Measurements from ENCODE around the gene DPEP3.
"Not testable (repeated sequence)": the region's sequence is repeated elsewhere in the genome, so short reads cannot be mapped to it uniquely, and the experiment has no call there.

DPEP3 gene

DNA sequence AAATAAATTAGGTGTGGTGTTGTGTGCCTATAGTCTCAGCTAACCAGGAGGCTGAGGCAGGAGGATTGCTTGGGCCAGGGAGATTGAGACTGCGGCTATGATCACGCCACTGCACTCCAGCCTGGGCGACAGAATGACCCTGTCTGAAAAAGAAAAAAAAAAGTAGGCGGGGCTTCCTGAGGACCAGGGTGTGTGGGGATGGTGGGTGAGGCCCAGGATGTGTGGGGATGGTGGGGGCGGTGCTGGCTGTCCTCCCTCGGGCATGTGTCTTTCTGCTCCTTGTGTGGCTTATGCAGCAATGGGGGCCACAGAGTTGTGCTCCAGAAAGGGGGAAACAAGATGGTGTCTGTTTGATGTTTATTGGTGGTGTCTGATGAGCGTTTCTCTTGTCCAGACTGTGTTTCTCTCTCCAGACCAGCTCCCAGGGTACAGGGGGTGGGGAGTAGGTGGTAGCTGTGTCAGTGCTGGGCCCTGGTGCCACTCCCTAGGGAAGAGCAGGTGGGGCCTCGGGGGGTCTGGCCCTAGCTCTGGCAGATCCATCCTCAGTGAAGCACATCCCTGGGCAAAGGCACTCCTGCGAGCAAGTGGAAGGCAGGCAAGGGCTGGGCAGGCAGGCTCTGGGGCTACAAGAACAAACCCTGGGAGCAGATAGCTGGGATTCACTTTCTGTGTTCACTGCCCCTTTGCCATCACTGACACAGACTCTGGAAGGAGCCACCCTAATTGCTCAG, 38.7 kb downstream of the DPEP3 start:
- no CpG with 5 or more reads among the region's 9 CpGs for WGBS (ENCODE audit: extremely low coverage, insufficient coverage, low lambda C conversion rate)
- peaks cover 4% of the 10 kb centered on the region for H3K36me3 ChIP-seq (ENCODE audit: control insufficient read depth, insufficient read depth, low read length)

DNA sequence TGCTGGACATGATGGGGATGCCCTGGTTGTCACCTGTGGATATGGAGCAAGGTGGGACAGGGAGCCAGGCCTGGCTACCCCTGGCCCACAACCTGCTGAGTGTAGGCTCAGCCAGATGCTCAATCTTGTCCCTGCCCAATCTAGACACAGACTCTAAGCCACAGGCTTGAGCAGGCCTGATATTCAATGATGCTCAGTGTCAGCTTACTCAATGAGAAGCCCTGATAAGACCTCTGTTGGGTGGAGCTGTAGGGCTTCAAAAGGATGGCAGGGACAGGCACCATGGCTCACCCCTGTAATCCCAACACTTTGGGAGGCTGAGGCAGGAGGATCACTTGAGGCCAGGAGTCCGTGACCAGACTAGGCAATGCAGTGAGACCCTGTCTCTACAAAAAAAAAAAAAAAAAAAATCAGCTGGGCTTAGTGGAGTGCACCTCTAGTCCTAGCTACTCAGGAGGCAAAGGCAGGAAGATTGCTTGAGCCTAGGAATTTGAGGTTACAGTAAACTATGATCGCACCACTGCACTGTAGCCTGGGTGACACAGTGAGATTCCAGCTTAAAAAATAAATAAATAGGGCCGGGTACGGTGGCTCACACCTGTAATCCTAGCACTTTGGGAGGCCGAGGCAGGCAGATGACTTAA, 39.7 kb downstream of the DPEP3 start:
- H3K79me1 ChIP-seq (ENCODE audit: low read length): peaks cover 2% of the 10 kb centered on the region
- H3K9ac ChIP-seq (ENCODE audit: low read length): no peak overlapping the region
- H3K4ac ChIP-seq (ENCODE audit: low read depth, low read length): no peak overlapping the region
- H3K36me3 ChIP-seq (ENCODE audit: control insufficient read depth, insufficient read depth, low read length): peaks cover 3% of the 10 kb centered on the region
- WGBS (ENCODE audit: extremely low coverage, insufficient coverage, low lambda C conversion rate): no CpG with 5 or more reads among the region's 5 CpGs
- H4K8ac ChIP-seq (ENCODE audit: low read depth, low read length): no peak overlapping the region
- H3K27me3 ChIP-seq (ENCODE audit: insufficient read depth, low read length, poor library complexity): no peaks in the 10 kb centered on the region
- no peak overlapping the region for H2BK15ac ChIP-seq (replicated peaks; ENCODE audit: low read depth)
- no peak for DNase-seq
- no peak overlapping the region for H3K23ac ChIP-seq (ENCODE audit: low read length)
- no peaks in the 10 kb centered on the region for H3K79me2 ChIP-seq (ENCODE audit: control insufficient read depth, insufficient read depth, low read length)
- no peak overlapping the region for H3K56ac ChIP-seq (ENCODE audit: low read length)
- peaks cover 5% of the 10 kb centered on the region for H3K4me1 ChIP-seq (ENCODE audit: control insufficient read depth, low read depth, low read length)
- no peak overlapping the region for H3K4me3 ChIP-seq (ENCODE audit: low read length)
- H4K5ac ChIP-seq (ENCODE audit: low read length): no peak overlapping the region
- H2AK5ac ChIP-seq (ENCODE audit: low read length): no peak overlapping the region
- no peak overlapping the region for H3K4me2 ChIP-seq (ENCODE audit: low read length)
- H3K27ac ChIP-seq (ENCODE audit: low read depth, low read length): no peak overlapping the region
- no peak overlapping the region for H2BK5ac ChIP-seq (ENCODE audit: low read length)
- H2BK120ac ChIP-seq (ENCODE audit: low read depth, low read length): no peak overlapping the region
- H3K18ac ChIP-seq (ENCODE audit: low read length): no peak overlapping the region

More for the DNA sequence above, 38.7 kb downstream of the DPEP3 start:
- Histone ChIP-seq H3K27me3 (ENCODE audit: insufficient read depth, low read length, poor library complexity) (no peaks in the 10 kb centered on the region), H2AK5ac (ENCODE audit: low read length) (no peak overlapping the region), H4K8ac (ENCODE audit: low read depth, low read length) (no peak overlapping the region), H4K5ac (ENCODE audit: low read length) (no peak overlapping the region), H3K4me2 (ENCODE audit: low read length) (no peak overlapping the region), H3K79me1 (ENCODE audit: low read length) (peaks cover 2% of the 10 kb centered on the region), H2BK5ac (ENCODE audit: low read length) (no peak overlapping the region), H3K4ac (ENCODE audit: low read depth, low read length) (no peak overlapping the region), H3K23ac (ENCODE audit: low read length) (no peak overlapping the region), H3K18ac (ENCODE audit: low read length) (no peak overlapping the region), H3K4me3 (ENCODE audit: low read length) (no peak overlapping the region), H3K4me1 (ENCODE audit: control insufficient read depth, low read depth, low read length) (peaks cover 5% of the 10 kb centered on the region), H3K9ac (ENCODE audit: low read length) (no peak overlapping the region), H2BK15ac (replicated peaks; ENCODE audit: low read depth) (no peak overlapping the region), H3K27ac (ENCODE audit: low read depth, low read length) (no peak overlapping the region), H3K79me2 (ENCODE audit: control insufficient read depth, insufficient read depth, low read length) (no peaks in the 10 kb centered on the region), H3K56ac (ENCODE audit: low read length) (no peak overlapping the region), H2BK120ac (ENCODE audit: low read depth, low read length) (no peak overlapping the region)
- DNase-seq: no peak

DNA sequence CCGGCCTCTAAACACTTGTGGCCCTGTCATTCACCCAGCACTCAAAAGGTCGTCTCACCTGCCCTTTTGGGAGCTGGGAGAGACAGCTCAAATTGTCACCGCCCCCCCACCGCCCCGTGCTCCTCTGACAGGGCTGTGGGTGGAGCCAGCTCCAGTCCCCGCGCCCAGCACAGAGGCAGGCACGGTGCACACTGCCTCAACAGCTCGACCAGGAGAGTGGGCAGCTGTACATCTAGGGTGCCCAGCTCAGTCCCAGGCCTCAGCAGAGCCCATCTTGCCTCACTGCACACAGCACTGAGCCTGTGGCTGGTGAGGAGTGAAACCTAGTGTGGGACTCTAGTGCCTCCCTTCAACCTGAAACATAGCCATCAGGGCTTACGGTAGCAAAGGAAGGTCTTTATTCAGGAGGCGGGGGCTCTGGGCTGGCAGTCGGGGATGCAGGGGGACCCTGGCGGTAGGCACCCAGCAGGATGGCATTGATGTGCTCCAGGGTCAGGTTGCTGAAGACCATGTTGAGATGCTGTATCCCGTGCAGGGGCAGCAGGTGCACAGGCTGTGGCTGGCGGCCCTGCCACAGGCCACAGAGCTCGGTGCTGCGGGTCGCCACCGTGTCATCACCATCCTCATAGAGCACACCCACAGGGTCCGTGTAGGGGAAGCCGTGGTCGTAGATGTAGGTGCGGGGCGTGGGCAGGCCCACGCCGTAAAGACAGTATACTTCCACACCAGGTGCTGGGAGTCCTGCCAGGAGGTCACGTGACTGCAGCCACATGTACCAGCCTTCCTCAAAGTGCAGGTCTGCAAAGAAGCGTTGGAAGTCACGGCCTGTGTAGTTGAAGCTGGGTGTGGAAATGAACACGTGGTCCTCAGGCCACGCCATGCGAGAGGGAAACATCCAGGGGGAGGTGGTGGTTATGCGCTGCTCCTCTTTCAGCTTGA, 40.5 kb downstream of the DPEP3 start:
- Histone ChIP-seq H3K27me3 (ENCODE audit: insufficient read depth, low read length, poor library complexity) (no peaks in the 10 kb centered on the region), H3K79me2 (ENCODE audit: control insufficient read depth, insufficient read depth, low read length) (no peaks in the 10 kb centered on the region), H2BK120ac (ENCODE audit: low read depth, low read length) (no peak overlapping the region), H3K36me3 (ENCODE audit: control insufficient read depth, insufficient read depth, low read length) (no peaks in the 10 kb centered on the region), H4K5ac (ENCODE audit: low read length) (no peak overlapping the region), H3K4me1 (ENCODE audit: control insufficient read depth, low read depth, low read length) (peaks cover 7% of the 10 kb centered on the region), H3K27ac (ENCODE audit: low read depth, low read length) (no peak overlapping the region), H4K8ac (ENCODE audit: low read depth, low read length) (no peak overlapping the region), H3K23ac (ENCODE audit: low read length) (no peak overlapping the region), H3K4me3 (ENCODE audit: low read length) (no peak overlapping the region), H3K79me1 (ENCODE audit: low read length) (peaks cover 3% of the 10 kb centered on the region), H2BK15ac (replicated peaks; ENCODE audit: low read depth) (no peak overlapping the region), H3K4ac (ENCODE audit: low read depth, low read length) (no peak overlapping the region), H3K9ac (ENCODE audit: low read length) (no peak overlapping the region), H3K18ac (ENCODE audit: low read length) (no peak overlapping the region), H3K4me2 (ENCODE audit: low read length) (no peak overlapping the region), H2BK5ac (ENCODE audit: low read length) (no peak overlapping the region), H3K56ac (ENCODE audit: low read length) (no peak overlapping the region), H2AK5ac (ENCODE audit: low read length) (no peak overlapping the region)
- WGBS (ENCODE audit: extremely low coverage, insufficient coverage, low lambda C conversion rate): no CpG with 5 or more reads among the region's 33 CpGs
- no peak for DNase-seq

DNA sequence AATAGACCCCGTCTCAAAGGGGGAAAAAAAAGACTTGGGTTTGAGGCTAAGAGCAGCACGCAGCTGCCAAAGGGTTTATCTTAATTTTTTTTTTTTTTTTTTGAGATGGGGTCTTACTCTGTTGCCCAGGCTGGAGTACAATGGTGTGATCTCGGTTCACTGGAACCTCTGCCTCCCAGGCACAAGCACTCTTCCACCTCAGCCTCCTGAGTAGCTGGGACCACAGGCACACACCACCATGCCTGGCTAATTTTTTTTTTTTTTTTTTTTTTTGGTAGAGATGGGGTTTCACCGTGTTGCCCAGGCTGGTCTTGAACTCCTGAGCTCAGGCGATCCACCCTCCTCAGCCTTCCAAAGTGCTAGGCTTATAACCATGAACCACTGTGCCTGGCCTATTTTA, 42.6 kb downstream of the DPEP3 start:
- not testable (repeated sequence) for H3K9ac ChIP-seq (ENCODE audit: low read length); H3K4me2 ChIP-seq (ENCODE audit: low read length); H2BK120ac ChIP-seq (ENCODE audit: low read depth, low read length); H3K4me3 ChIP-seq (ENCODE audit: low read length); H3K79me2 ChIP-seq (ENCODE audit: control insufficient read depth, insufficient read depth, low read length); H4K8ac ChIP-seq (ENCODE audit: low read depth, low read length); H3K4ac ChIP-seq (ENCODE audit: low read depth, low read length); H3K79me1 ChIP-seq (ENCODE audit: low read length); H3K18ac ChIP-seq (ENCODE audit: low read length); H3K56ac ChIP-seq (ENCODE audit: low read length); H2BK15ac ChIP-seq (replicated peaks; ENCODE audit: low read depth); H2AK5ac ChIP-seq (ENCODE audit: low read length); DNase-seq; H3K23ac ChIP-seq (ENCODE audit: low read length); H3K27me3 ChIP-seq (ENCODE audit: insufficient read depth, low read length, poor library complexity); H3K36me3 ChIP-seq (ENCODE audit: control insufficient read depth, insufficient read depth, low read length); H2BK5ac ChIP-seq (ENCODE audit: low read length); H3K27ac ChIP-seq (ENCODE audit: low read depth, low read length); H4K5ac ChIP-seq (ENCODE audit: low read length)
- WGBS (ENCODE audit: extremely low coverage, insufficient coverage, low lambda C conversion rate): no CpG with 5 or more reads among the region's 5 CpGs
- H3K4me1 ChIP-seq (ENCODE audit: control insufficient read depth, low read depth, low read length): peaks cover 12% of the 10 kb centered on the region

- no peak overlapping the region for H2BK15ac ChIP-seq (replicated peaks; ENCODE audit: low read depth)
- H3K79me1 ChIP-seq (ENCODE audit: low read length): peaks cover 6% of the 10 kb centered on the region
- no peaks in the 10 kb centered on the region for H3K79me2 ChIP-seq (ENCODE audit: control insufficient read depth, insufficient read depth, low read length)
- no CpG with 5 or more reads among the region's 6 CpGs for WGBS (ENCODE audit: extremely low coverage, insufficient coverage, low lambda C conversion rate)
- H3K56ac ChIP-seq (ENCODE audit: low read length): peak overlapping the region; percentile 100
- peak; percentile 57 for DNase-seq
- no peak overlapping the region for H4K8ac ChIP-seq (ENCODE audit: low read depth, low read length)
- H3K4me3 ChIP-seq (ENCODE audit: low read length): peak overlapping the region; percentile 92
- no peak overlapping the region for H3K4ac ChIP-seq (ENCODE audit: low read depth, low read length)
- H3K18ac ChIP-seq (ENCODE audit: low read length): no peak overlapping the region
- peak overlapping the region; percentile 5 for H2BK5ac ChIP-seq (ENCODE audit: low read length)
- no peaks in the 10 kb centered on the region for H3K27me3 ChIP-seq (ENCODE audit: insufficient read depth, low read length, poor library complexity)
- H3K23ac ChIP-seq (ENCODE audit: low read length): no peak overlapping the region
- no peak overlapping the region for H2BK120ac ChIP-seq (ENCODE audit: low read depth, low read length)
- H2AK5ac ChIP-seq (ENCODE audit: low read length): no peak overlapping the region
- H3K4me2 ChIP-seq (ENCODE audit: low read length): peak overlapping the region; percentile 73
- H3K27ac ChIP-seq (ENCODE audit: low read depth, low read length): no peak overlapping the region
- H3K36me3 ChIP-seq (ENCODE audit: control insufficient read depth, insufficient read depth, low read length): no peaks in the 10 kb centered on the region
- peak overlapping the region; percentile 98 for H3K9ac ChIP-seq (ENCODE audit: low read length)
- H3K4me1 ChIP-seq (ENCODE audit: control insufficient read depth, low read depth, low read length): peaks cover 12% of the 10 kb centered on the region
- H4K5ac ChIP-seq (ENCODE audit: low read length): no peak overlapping the region
Measured at GRCh38 chr16:67936880-67937605, 43.3 kb downstream of the DPEP3 start.

Measured in mesendoderm (in vitro differentiated cells).